ENCODE measurements around the gene INAVA. TPM values are rescaled to one million over a fixed set of nuclear protein-coding genes. Genes with fewer than 3 reads are reported as not detected.

The INAVA gene
- total and polyA plus RNA-seq, 9 of the 15 experiments (the other 6 are each of a cell fraction or from before 2014, with no cell fraction given) = 0.09 TPM; not detected in 8

GRCh38 chr1:200886594-200886993 lies 8.1 kb upstream of the INAVA start (continued):
- peak in 1 of 2 experiments; percentile 97; a peak in 2 of 4 replicates for TF ChIP-seq TEAD1 (CRISPR knock-in tag; IDR thresholded peaks at IDR 0.05)
- no peak for TF ChIP-seq RFX7 (CRISPR knock-in tag; IDR thresholded peaks at IDR 0.05)
- TF ChIP-seq NFE2 (IDR thresholded peaks at IDR 0.05; ENCODE audit: low read depth) = no peak
- no peak for TF ChIP-seq MED1 (CRISPR knock-in tag; IDR thresholded peaks at IDR 0.05; ENCODE audit: borderline replicate concordance)
- TF ChIP-seq MTA3 (IDR thresholded peaks at IDR 0.05; ENCODE audit: borderline replicate concordance) = no peak
- TF ChIP-seq MXD1 (CRISPR knock-in tag; IDR thresholded peaks at IDR 0.05; ENCODE audit: borderline replicate concordance, poor library complexity, severe bottlenecking) = no peak
- TF ChIP-seq ZNF165 (CRISPR knock-in tag; IDR thresholded peaks at IDR 0.05; ENCODE audit: borderline replicate concordance) = no peak
- no peak for TF ChIP-seq IRF1 (CRISPR knock-in tag; IDR thresholded peaks at IDR 0.05; ENCODE audit: borderline replicate concordance)
- no peak for TF ChIP-seq NR4A1 (CRISPR knock-in tag; IDR thresholded peaks at IDR 0.05)
- TF ChIP-seq NR4A1 (tag; IDR thresholded peaks at IDR 0.05) = peak; percentile 97
- no peak for TF ChIP-seq BRD4 (IDR thresholded peaks at IDR 0.05)
- TF ChIP-seq LEF1 (IDR thresholded peaks at IDR 0.05) = no peak
- peak; percentile 80 for TF ChIP-seq DIDO1 (tag; IDR thresholded peaks at IDR 0.05; ENCODE audit: low read depth)
- no peak for TF ChIP-seq ZNF282 (CRISPR knock-in tag; IDR thresholded peaks at IDR 0.05)
- TF ChIP-seq ZNF778 (CRISPR knock-in tag; IDR thresholded peaks at IDR 0.05) = no peak
- no peak for TF ChIP-seq FOXK2 (conservative IDR thresholded peaks at IDR 0.05 in 1 of 2, IDR thresholded peaks at IDR 0.05 in 1 of 2; ENCODE audit: low read depth in 2 of 2)
- no peak for TF ChIP-seq ETS1 (conservative IDR thresholded peaks at IDR 0.05; ENCODE audit: control insufficient read depth, low read depth, low read length)
- TF ChIP-seq STAT5B (CRISPR knock-in tag; IDR thresholded peaks at IDR 0.05) = no peak
- no peak for TF ChIP-seq KDM5B (IDR thresholded peaks at IDR 0.05; ENCODE audit: insufficient replicate concordance, low read depth, low read length)
- no peak for TF ChIP-seq ZNF436 (CRISPR knock-in tag; IDR thresholded peaks at IDR 0.05)
- peak; percentile 82 for TF ChIP-seq ZNF134 (CRISPR knock-in tag; conservative IDR thresholded peaks at IDR 0.05)
- TF ChIP-seq EHMT2 (IDR thresholded peaks at IDR 0.05) = no peak
- no peak for TF ChIP-seq BCLAF1 (IDR thresholded peaks at IDR 0.05; ENCODE audit: borderline replicate concordance in 1 of 2, control insufficient read depth in 1 of 2, low read depth in 2 of 2, low read length in 1 of 2)
- TF ChIP-seq STAT5A (IDR thresholded peaks at IDR 0.05; ENCODE audit: borderline replicate concordance, low read length) = no peak
- no peak for TF ChIP-seq POLR2H (tag; IDR thresholded peaks at IDR 0.05; ENCODE audit: low read depth)
